ENCODE measurements around the gene CAVIN3. TPM values are rescaled to one million over a fixed set of nuclear protein-coding genes. Genes with fewer than 3 reads are reported as not detected.
A peak's percentile ranks its signal among the peaks of the same experiment; 100 is the strongest.
"Not testable (repeated sequence)": the region's sequence is repeated elsewhere in the genome, so short reads cannot be mapped to it uniquely, and the experiment has no call there.

Gene CAVIN3
- total RNA-seq, 1 donor from 2014 or later = 6.1 TPM

GRCh38 chr11:6326303-6326702, 6.0 kb upstream of the CAVIN3 start:
- DNase-seq (ENCODE audit: low spot score) (no peak), ATAC-seq (no peak)

GRCh38 chr11:6323291-6323905, 3.1 kb upstream of the CAVIN3 start:
- DNase-seq (ENCODE audit: low spot score) = no peak
- no peak for ATAC-seq

- no peak for ATAC-seq
- no peak for DNase-seq (ENCODE audit: low spot score)
These were observed 1.7 kb upstream of the CAVIN3 start for GRCh38 chr11:6321961-6322362.

- DNase-seq (ENCODE audit: low spot score) = no peak
- no peak for ATAC-seq
These were observed 1.1 kb upstream of the CAVIN3 start for GRCh38 chr11:6321356-6321755.

- peak; percentile 66 for DNase-seq (ENCODE audit: low spot score)
- peak; percentile 81 for ATAC-seq
These were observed 444 bp downstream of the CAVIN3 start for GRCh38 chr11:6319704-6320410.

- peak; percentile 45 for DNase-seq (ENCODE audit: low spot score)
These were observed 1.1 kb downstream of the CAVIN3 start for GRCh38 chr11:6319001-6319703.

GRCh38 chr11:6318204-6318603, 2.1 kb downstream of the CAVIN3 start:
- DNase-seq (ENCODE audit: low spot score) = no peak
- no peak for ATAC-seq

More at GRCh38 chr11:6319001-6319703, 1.1 kb downstream of the CAVIN3 start:
- peak; percentile 34 for ATAC-seq

GRCh38 chr11:6315811-6316425, 4.4 kb downstream of the CAVIN3 start:
- ATAC-seq (peak; percentile 82), DNase-seq (ENCODE audit: low spot score) (peak; percentile 50)

- DNase-seq (ENCODE audit: low spot score) (no peak), ATAC-seq (no peak)
These were observed 8.2 kb downstream of the CAVIN3 start for GRCh38 chr11:6312106-6312505.

- DNase-seq (ENCODE audit: low spot score) (no peak), ATAC-seq (no peak)
These were observed 12.4 kb downstream of the CAVIN3 start for GRCh38 chr11:6307876-6308275.

GRCh38 chr11:6305297-6305696, 15.0 kb downstream of the CAVIN3 start:
- ATAC-seq (no peak), DNase-seq (ENCODE audit: low spot score) (no peak)

GRCh38 chr11:6303661-6304060, 16.6 kb downstream of the CAVIN3 start:
- DNase-seq (ENCODE audit: low spot score) (no peak), ATAC-seq (no peak)

- no peak for DNase-seq (ENCODE audit: low spot score)
- ATAC-seq = no peak
These were observed 19.2 kb downstream of the CAVIN3 start for GRCh38 chr11:6301096-6301495.

- ATAC-seq = no peak
- DNase-seq (ENCODE audit: low spot score) = no peak
These were observed 20.0 kb downstream of the CAVIN3 start for GRCh38 chr11:6300325-6300724.

GRCh38 chr11:6298605-6299004, 21.7 kb downstream of the CAVIN3 start:
- DNase-seq (ENCODE audit: low spot score) (peak; percentile 54), ATAC-seq (peak; percentile 99)

GRCh38 chr11:6297831-6298230, 22.5 kb downstream of the CAVIN3 start:
- DNase-seq (ENCODE audit: low spot score) (no peak), ATAC-seq (peak; percentile 69)

- DNase-seq (ENCODE audit: low spot score) (no peak), ATAC-seq (no peak)
These were observed 35.3 kb downstream of the CAVIN3 start for GRCh38 chr11:6285019-6285418.

- DNase-seq (ENCODE audit: low spot score) = no peak
- ATAC-seq = no peak
These were observed 36.1 kb downstream of the CAVIN3 start for GRCh38 chr11:6284250-6284649.

GRCh38 chr11:6283453-6284023, 36.8 kb downstream of the CAVIN3 start:
- DNase-seq (ENCODE audit: low spot score) = no peak
- no peak for ATAC-seq

- DNase-seq (ENCODE audit: low spot score); ATAC-seq: not testable (repeated sequence)
These were observed 39.5 kb downstream of the CAVIN3 start for GRCh38 chr11:6280809-6281208.

GRCh38 chr11:6273188-6273587, 47.1 kb downstream of the CAVIN3 start:
- no peak for DNase-seq (ENCODE audit: low spot score)
- ATAC-seq = no peak

Data from left lobe of liver (tissue), 2 donors.